A673 (cell line): ENCODE measurements around the gene PAQR9. TPM values are rescaled to one million over a fixed set of nuclear protein-coding genes. Genes with fewer than 3 reads are reported as not detected.

Experiments
- BruUV-seq: library from RNA; stranded (reverse); fragments of 400-500 nt; replicated peaks from 2 replicates; lab custom pipeline; 2021; lab: Mats Ljungman, UMichigan
- CTCF ChIA-PET: fragments of 300-600 bp; sonication (Branson Sonifier 250); formaldehyde crosslinking; loops from one replicate; lab custom pipeline; 2022; ENCODE audit warnings: antibody characterized with exemption; lab: Charles Lee
- POLR2A ChIA-PET: fragments of 300-600 bp; sonication (Branson Sonifier 250); formaldehyde crosslinking; loops from one replicate; lab custom pipeline; 2022; ENCODE audit warnings: antibody characterized with exemption; ENCODE audit not compliant: low non-redundant PET; lab: Charles Lee
- DNase-seq: peaks from one replicate; pipeline ENCODE4 v3.0.0-alpha.2; 2015; ENCODE audit warnings: low spot score
- H3K27ac ChIP-seq: fragments of 200-600 bp; sonication (generic); 2 replicates; pipeline ENCODE4 v1.5.1; 2016; ENCODE audit warnings: mixed run types, low read depth, mild to moderate bottlenecking, mixed read lengths, antibody characterized with exemption, low read length; ENCODE audit not compliant: poor library complexity, severe bottlenecking
- H3K27me3 ChIP-seq: fragments of 200-600 bp; sonication (generic); replicated peaks from 2 replicates; pipeline ENCODE4 v1.6.1; 2017; ENCODE audit warnings: mixed run types, low read depth, mild to moderate bottlenecking, mixed read lengths, antibody characterized with exemption, low read length; ENCODE audit not compliant: insufficient read depth, poor library complexity
- H3K36me3 ChIP-seq: fragments of 200-600 bp; sonication (generic); 2 replicates; pipeline ENCODE4 v1.6.1; 2016; ENCODE audit warnings: mixed run types, mild to moderate bottlenecking, mixed read lengths, antibody characterized with exemption, low read length; ENCODE audit not compliant: insufficient read depth, poor library complexity, severe bottlenecking
- H3K4me1 ChIP-seq: fragments of 200-600 bp; sonication (generic); 2 replicates; pipeline ENCODE4 v1.6.1; 2017; ENCODE audit warnings: mixed run types, mild to moderate bottlenecking, mixed read lengths, antibody characterized with exemption, low read length; ENCODE audit not compliant: insufficient read depth, poor library complexity, severe bottlenecking
- H3K4me3 ChIP-seq: fragments of 200-600 bp; sonication (generic); 2 replicates; pipeline ENCODE4 v1.5.1; 2016; ENCODE audit warnings: low read depth, mixed run types, mild to moderate bottlenecking, mixed read lengths, low read length; ENCODE audit not compliant: poor library complexity, severe bottlenecking
- H3K9me3 ChIP-seq: fragments of 200-600 bp; sonication (generic); 2 replicates; pipeline ENCODE4 v1.6.1; 2016; ENCODE audit warnings: mixed run types, low read depth, mild to moderate bottlenecking, mixed read lengths, antibody characterized with exemption, low read length; ENCODE audit not compliant: poor library complexity, severe bottlenecking
- CTCF ChIP-seq: fragments of 300-800, 200-600 bp; sonication (generic); conservative IDR thresholded peaks from 2 replicates; pipeline ENCODE4 v1.5.1; 2017; ENCODE audit warnings: low read depth, mild to moderate bottlenecking, antibody characterized with exemption, low read length, moderate library complexity, mixed read lengths
- EZH2 ChIP-seq: fragments of 200-600 bp; sonication (generic); IDR thresholded peaks from 2 replicates; pipeline ENCODE4 v1.6.1; 2017; ENCODE audit warnings: borderline replicate concordance, low read depth, mild to moderate bottlenecking, mixed read lengths, antibody characterized with exemption, low read length; ENCODE audit not compliant: poor library complexity, severe bottlenecking
- intact Hi-C: fragments of 100-400 bp; cut with micrococcal nuclease; formaldehyde crosslinking; loops from one replicate; pipeline ENCODE4 v1.10.0; 2022; ENCODE audit not compliant: unreplicated experiment
- total RNA-seq: library from RNA; stranded (reverse); gene quantifications from 2 replicates; pipeline ENCODE4 v1.2.3, GENCODE V29; 2021

PAQR9 gene
- total RNA-seq, 1 experiment from 2014 or later: 0.19 TPM

- H3K4me3 ChIP-seq: no peak overlapping the region
- no peaks in the 10 kb centered on the region for H3K9me3 ChIP-seq
- intact Hi-C loops: no loop called here
- no peak for TF ChIP-seq EZH2
- TF ChIP-seq CTCF: no peak
- no peaks in the 10 kb centered on the region for H3K4me1 ChIP-seq
- no peaks in the 10 kb centered on the region for H3K36me3 ChIP-seq
- POLR2A ChIA-PET: no interaction called here
- no peak for DNase-seq
- CTCF ChIA-PET: no interaction called here
- H3K27me3 ChIP-seq: no peaks in the 10 kb centered on the region
- no TSS peak for BruUV-seq
- H3K27ac ChIP-seq: no peak overlapping the region
These were observed 28.6 kb downstream of the PAQR9 start for GRCh38 chr3:142934887-142935269.

GRCh38 chr3:142934128-142934886 lies 29.2 kb downstream of the PAQR9 start:
- no peak overlapping the region for H3K4me3 ChIP-seq
- DNase-seq: no peak
- POLR2A ChIA-PET: no interaction called here
- intact Hi-C loops: no loop called here
- H3K27me3 ChIP-seq: no peaks in the 10 kb centered on the region
- TF ChIP-seq CTCF: no peak
- no peak for TF ChIP-seq EZH2
- no TSS peak for BruUV-seq
- H3K27ac ChIP-seq: no peak overlapping the region
- no peaks in the 10 kb centered on the region for H3K9me3 ChIP-seq
- H3K4me1 ChIP-seq: no peaks in the 10 kb centered on the region
- CTCF ChIA-PET: no interaction called here
- no peaks in the 10 kb centered on the region for H3K36me3 ChIP-seq

DNA sequence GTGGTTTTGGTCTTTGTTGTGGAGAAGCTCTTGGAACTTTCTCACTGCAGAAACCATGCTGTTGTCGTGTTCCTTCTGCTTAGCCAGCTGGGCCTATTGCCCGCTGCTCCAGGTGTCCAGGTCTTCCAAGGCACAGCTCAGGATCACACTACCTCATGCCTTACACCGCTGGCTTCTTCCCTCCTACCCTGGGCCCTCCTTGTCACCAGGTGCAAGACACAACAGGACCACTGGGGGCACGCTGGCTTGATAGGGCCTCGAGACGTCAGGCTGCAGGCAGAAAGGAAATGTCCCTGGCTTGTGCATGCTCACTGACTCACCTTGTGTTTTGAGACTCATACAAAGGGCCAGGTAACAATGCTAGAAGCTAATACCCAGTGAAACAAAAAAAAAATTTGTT lies 32.3 kb downstream of the PAQR9 start:
- DNase-seq: no peak
- ChIA-PET CTCF (interaction anchor here (0.6 to 0.7 kb wide), 2 partner anchors 373 to 497 kb away, joined by 4 to 7 read pairs; no protein-coding TSS in a partner anchor), POLR2A (no interaction called here)
- no TSS peak for BruUV-seq
- H3K27ac ChIP-seq: no peak overlapping the region
- no peak overlapping the region for H3K4me3 ChIP-seq
- H3K36me3 ChIP-seq: no peaks in the 10 kb centered on the region
- no peaks in the 10 kb centered on the region for H3K27me3 ChIP-seq
- H3K4me1 ChIP-seq: no peaks in the 10 kb centered on the region
- H3K9me3 ChIP-seq: no peaks in the 10 kb centered on the region
- no peak for TF ChIP-seq CTCF
- no peak for TF ChIP-seq EZH2
- intact Hi-C loops: no loop called here
